HG02759 (cell line): ENCODE data around the gene JUN.

Experiments
- ATAC-seq: cut with Tn5 transposase; IDR thresholded peaks from one replicate; pipeline ENCODE4 v1.9.1; 2021; ENCODE audit warnings: mild to moderate bottlenecking, moderate library complexity; ENCODE audit not compliant: unreplicated experiment

The JUN gene

DNA sequence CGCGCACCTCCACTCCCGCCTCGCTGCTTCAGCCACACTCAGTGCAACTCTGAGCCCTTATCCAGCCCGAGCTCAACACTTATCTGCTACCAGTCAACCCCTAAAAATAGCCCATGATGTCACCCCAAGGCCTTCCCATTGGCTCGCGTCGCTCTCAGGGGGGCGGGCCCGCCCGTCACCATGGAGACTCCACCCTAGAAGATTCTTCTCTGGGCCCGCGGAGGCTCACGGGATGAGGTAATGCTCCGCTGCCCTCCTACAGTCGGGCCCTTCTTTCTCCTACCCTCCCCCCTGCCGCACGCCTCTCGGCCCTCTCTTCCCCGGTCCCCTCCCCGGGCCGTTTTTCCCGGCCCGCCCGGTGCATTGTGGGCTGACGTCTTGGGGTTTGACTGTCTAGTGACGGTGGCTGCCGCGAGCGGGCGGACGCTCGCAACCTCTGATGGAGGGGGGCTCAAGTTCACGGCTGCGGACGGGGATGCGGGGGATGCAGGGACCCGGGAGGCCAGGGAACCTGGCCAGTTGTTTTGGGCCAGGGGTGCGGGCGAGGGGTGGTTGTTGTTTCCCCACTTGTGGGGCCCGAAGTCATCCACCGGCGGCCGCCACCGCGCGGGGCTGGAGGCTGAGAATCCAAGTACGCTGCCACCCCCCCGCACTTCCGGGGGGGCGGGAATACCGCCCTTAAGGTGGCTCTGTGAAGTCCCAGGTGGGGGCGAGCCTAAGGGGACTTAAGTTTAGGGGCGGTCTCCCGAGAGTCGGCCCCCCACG lies at the start of gene JUN:
TSS of gene JUN (minus strand) at position 55 of the 765 bp plus-strand sequence. CDS start 977 bp downstream, outside the sequence.
- peak; percentile 79 for ATAC-seq

DNA sequence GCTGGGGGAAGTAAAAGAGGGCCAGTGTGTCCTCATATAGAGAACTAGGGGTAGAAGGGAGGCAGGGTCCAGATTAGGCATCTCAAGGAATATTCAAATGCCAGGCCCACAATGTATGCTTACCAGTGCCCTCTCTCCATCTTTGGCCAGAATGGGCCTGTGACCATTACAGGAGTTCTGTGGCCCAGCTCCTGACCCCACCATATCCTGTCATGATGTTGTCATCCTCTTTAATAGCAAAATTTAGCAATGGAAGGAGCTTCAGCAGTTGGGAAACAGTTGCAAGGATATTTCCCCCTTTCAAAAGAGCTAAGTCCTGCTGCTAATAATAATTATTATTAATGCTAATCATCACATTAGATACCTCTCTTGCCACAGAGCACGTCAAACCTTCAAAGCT lies 49.3 kb upstream of the JUN start:
- no peak for ATAC-seq

DNA sequence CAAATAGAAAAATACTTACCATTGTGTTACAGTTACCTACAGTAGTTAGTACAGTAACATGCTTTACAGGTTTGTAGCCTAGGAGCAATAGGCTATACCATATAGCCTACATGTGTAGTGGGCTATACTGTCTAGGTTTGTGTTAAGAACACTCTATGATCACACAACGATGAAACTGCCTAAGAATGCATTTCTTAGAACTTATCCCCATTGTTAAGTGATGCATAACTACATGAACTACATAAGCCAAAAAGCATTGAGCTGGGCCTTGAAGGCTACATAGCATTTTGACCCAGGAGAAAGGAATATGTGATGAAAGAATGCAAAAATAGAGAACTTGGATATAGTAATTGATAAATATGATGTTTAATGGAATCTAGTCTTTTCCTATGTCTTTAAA lies 46.4 kb upstream of the JUN start:
- ATAC-seq: no peak

DNA sequence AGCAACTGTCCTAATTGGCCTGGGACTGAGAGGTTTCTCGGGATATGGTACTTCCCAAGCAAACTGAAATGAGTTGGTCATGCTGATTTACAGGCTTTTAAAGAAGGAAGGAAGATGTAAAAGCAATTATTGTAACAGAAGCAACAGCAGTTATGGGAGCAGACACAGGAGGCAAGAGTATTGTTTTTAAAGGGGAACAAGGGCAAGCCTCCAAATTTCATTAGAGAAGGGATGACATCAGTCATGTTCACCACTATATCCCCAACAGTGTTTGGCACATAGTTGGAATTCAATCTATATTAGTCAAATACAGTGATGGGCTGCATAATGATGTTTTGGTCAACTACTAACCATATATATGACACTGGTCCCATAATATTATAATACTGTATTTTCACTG lies 46.0 kb upstream of the JUN start:
- ATAC-seq: no peak

DNA sequence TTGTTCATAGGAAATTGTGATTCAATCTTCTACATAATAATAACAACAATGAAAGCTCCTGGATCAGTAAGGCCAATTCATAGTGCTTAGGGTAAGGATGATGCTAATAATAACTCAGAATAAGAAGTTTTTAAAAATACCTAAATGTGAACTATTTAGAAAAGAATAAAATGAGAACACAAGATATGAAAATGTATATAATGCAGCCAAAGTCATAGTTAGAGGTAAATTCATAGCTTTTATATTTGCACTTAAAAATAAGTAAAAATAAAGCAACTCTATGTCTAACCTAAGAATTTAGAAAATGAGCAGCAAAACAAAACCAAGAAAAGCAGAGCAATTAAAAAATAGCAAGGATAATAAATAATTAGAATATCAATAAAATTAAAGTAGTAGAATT lies 43.5 kb upstream of the JUN start:
- no peak for ATAC-seq

DNA sequence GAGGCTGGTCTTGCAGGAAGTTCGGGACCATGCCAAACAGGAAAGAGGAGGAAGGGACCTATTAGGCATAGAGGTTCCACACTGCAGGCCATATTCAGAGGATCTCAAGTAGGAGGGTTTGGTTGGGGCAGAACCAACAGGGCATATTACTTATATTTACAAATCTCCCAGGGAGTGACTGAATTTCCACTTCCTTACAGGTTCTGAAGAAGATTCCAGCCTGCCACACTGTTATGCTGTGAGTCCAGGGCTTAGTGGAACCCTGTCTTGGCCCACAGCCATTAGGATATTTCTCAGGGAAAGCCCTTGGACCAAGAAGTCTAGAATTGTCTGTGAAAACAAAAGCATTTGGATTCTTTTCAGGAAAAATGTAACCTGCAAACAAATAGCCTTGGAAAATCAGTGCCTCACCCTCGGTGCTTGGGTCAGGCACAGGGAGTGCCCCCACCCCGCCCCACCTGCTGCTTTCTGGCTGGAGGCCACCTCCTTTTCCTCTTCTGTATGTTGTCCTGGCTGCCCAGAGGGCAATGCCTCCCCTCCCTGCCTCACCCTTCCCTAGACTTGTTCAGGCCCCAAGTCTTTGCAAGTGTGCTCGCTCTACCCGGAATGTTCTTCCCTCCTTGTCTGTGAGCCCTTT lies 41.0 kb upstream of the JUN start:
- no peak for ATAC-seq

DNA sequence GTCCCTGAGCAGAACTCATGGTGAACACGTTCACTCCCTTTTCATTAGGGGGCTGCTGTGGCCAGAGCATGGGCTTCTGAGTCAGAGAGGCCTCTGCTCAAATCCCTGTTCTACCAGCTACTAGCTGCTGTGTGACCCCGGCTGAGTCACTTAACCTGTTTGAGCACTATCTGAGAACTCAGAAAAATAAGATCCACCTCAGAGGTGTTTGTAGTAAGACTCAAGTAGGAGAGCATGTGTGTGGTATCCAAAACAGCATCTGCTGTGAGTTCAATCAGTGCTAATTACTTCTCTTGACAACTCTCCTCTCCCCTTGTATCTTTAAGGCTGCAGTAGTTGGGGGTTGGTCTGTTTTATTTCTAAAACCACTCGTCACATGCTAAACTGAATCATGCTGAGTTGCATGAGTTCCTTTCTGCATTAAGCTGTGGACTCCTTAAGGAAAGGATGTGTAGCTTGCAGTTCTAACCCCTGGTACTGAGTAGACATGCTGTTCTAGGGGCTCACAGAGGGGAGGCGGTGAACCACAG lies 39.7 kb upstream of the JUN start:
- ATAC-seq: no peak

DNA sequence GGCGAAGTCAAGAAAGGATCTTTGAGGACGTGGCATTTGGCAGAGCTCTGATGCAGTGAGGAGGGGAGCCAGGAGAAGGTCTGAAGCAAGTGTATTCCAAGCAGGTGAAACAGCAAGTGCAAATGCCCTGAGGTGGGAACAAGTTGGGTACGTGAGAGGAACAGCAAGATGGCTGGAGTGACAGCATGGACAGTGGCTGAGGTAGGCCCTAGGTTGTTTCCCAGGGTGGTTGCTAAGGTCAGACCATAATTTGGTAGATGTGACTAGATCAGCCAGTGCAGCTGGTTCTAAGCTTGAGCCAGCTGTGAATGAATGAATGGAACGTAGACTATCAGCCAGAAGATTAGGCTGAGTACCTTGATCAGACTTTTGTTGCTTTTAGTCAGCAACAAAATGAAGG lies 37.5 kb upstream of the JUN start:
- ATAC-seq: no peak

DNA sequence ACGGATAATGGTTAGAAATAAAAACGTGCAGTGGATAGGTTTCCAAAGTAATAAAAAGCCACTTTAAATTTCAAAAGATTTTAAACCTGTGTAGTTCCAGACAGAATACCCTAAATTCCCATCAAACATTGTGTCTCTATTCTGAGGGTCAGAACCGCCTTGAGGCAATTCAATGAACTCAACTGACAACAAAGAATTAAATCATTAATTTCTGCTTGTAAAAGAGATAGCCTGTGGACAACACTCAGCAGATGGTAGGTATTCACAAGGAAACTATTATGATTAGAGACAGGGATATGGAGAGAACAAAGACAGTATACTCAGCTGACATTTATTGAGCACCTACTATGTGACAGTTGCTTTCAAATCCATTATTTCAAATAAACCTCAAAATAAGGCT lies 35.1 kb upstream of the JUN start:
- no peak for ATAC-seq

DNA sequence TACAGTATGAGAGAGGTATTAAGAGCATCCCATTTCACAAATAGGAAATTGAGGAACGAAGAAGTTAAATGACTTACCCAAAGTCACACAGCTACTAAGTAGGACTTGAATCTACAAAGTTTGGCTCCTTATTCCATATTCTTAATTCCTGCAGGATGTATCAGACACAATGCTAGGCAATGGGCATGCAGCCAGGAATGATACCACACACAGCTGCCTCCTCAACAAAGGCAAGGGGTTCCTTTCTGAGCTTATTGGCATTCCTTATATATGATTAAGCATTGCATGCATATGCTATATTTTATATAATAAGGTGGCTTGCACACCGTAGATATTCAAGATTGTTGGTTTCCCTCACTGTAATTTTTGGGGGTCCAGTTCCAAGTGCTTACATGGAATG lies 34.2 kb upstream of the JUN start:
- ATAC-seq: no peak

DNA sequence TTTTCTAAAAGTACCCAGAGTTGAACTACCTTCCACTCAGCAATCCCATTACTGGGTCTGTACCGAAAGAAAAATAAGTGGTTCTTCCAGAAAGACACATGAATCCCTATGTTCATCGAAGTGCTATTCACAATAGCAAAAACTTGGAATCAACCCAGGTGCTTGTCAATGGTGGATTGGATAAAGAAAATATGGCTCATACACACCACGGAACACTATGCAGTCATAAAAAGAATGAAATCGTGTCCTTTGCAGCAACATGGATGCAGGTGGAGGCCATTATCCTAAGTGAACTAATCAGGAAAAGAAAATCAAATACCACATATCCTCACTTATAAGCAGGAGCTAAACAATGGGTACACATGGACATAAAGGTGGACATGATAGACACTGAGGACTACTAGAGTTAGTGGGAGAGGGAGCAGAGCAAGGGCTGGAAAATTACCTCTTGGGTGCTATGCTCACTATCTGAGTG lies 32.9 kb upstream of the JUN start:
- ATAC-seq: no peak

DNA sequence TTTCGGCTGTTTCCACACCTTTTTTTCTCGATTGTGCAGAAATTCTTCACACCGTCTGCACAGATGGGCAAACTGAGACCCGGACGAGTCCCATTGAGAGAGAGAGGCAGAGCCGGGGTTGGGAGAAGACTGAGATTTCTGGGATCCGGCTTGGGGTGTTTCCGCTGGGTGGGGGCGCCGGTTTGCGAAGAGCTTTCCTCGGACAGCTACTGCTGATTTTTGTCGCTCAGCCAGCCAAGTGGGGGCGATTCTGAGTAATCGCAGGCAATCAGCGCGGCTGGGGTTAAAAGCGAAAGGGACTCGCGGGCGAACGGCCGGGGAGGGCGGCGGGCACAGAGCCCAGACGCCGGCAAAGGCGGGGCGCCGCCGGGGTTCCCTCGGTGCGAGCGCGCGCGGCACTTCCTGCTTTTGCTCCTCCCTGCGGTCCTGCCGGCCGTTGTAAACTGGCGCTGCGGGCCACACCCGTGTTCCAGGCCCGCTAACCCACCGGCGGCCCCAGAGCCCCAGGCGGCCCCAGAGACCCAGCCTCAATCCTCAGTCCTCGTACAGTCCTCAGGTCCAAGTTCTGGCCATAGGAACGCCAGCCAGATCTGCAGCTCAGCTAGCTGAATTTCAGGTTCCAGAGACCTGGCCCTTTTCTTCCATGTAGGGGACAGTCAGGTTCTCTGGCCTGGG lies 32.4 kb upstream of the JUN start:
- peak; percentile 90 for ATAC-seq

DNA sequence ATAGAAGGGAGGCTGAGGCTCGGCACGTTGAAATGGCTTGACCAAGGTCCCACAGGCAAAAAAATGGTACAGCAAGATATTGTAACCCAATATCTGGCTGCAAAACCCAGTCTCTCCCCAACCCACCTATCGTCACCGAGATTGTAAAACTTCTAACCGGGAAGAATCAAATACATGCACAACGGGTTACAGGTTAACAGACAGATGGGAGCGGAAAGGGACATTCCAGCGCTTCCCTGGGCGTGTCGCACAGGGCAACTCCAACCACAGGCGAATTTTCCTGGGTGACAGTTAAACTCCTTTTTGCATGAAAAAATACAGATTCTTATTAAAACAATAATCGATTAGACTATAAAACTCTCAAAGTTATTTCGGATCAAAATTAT lies 31.8 kb upstream of the JUN start:
- ATAC-seq: peak; percentile 14

DNA sequence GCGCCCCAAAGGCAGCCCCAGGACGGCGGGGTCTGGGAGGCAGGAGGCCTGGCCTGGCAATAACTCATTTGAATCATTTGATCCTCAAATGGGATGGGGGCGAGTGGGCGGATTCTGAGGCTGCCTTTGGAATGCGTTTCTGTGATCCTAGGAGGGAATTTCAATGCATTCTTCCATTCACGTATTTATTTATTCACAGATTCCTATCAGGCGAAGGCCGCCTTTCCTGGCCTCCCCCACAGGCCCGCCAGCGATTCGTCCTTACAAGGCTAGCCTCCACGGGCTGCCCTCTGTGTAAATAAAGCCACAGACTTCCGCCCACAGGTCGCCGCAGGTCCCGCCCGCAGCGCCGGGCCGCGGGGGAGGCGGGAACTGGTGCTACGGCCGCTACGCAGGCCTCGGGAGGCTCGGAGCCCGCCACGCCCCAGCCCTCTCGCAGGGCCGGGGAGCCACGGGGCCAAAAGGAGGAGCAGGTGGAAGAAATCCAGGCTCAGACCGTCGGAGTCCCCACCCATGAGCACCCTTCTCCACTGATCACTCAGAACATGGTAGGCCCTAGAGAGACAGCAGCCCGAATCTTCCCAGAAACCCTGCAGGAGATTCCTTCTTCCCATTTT lies 31.3 kb upstream of the JUN start:
- ATAC-seq: peak; percentile 66

DNA sequence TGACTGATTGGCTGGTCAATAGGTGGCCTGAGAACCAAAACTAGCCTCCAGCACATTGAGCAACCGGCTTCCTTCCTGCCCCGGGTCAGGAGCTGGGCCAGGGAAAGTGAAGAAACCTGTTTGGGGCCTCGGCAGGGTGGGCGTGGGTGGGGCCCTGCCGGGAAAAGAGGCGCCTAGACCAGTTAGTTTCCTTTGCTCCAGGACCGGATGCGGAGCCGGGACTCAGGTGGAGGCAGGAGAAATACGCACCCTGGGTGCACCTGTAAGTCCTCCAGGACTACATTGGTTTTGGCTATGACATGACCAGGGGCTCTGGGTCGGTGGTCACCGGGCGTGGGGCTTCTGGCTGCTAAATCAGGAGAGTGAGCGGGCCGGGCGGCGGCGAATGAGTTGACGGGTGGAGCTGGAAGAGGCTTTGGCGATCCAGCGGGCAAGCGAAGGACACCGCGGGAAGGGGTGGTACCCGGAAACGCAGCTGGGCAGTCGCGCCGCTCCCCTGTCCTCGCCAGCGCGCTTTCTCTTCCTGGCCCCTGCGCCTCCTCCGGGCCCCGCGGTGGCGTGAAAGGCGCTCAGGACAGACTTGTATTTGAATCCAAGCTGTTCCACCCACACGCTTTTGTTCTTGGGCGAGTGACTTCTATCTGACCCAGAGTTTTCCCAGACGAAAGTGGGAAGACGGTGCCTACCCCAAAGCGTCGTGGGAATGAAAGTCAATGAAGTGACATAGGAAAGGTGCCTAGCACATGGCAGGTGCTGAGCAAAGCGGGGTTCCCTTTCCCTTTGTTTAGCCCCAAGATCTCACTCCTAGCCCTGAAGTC lies 30.6 kb upstream of the JUN start:
- ATAC-seq: no peak

DNA sequence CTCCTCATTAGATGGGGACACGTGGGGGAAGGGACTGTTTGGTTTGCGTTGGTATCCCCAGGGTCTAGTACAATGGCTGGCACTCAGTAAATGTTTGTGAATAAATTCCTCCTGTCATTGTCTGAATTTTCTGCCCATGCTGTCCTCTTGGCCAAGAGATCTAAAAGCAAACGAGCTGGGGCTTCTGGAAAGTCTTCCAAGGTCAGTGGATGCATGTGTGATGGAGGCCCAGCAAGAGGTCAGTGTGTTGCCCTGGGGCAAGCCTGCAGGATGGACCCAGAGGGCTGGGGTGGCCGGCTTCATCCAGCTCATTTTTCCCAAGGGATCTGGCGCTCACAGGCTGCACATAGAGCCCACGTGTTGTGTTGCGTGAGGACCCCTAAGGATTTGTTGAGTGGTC lies 30.0 kb upstream of the JUN start:
- no peak for ATAC-seq

DNA sequence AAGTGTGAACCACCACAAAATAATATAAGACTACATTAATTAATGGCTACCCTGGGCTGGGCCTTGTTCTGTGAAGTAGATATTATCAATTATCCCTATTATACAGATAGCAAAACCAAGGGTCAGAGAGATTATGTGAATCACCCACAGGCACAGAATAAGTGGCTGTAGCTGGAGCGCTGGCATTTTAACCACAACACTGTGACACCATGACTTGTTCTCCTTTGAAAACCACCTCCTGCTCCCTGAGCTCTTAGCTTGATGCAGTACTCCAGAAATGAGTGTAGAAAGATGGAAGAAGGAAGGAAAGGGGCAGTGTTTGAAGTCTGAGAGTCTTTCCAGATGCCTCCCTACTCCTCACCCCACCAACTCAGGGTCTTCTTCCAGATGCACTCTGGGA lies 29.5 kb upstream of the JUN start:
- ATAC-seq: no peak

DNA sequence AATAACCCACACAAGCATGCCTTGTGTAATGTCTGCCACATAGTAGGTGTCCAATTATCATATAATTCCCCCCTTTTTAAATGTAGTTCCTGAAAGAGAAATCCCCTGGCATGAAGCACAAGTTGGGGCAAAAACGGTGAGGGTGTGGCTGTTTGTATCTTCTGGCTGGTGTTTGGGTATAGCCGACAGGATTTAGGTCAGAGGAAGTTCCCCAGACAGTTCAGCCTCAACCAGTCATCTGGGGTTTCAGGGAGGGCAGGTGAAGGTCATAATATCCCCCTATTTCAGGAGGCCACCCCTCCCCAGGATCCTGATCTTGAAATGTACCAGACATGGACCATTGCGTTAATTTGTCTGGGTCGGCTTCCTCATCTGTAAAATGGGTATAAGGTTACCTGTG lies 29.1 kb upstream of the JUN start:
- ATAC-seq: no peak

DNA sequence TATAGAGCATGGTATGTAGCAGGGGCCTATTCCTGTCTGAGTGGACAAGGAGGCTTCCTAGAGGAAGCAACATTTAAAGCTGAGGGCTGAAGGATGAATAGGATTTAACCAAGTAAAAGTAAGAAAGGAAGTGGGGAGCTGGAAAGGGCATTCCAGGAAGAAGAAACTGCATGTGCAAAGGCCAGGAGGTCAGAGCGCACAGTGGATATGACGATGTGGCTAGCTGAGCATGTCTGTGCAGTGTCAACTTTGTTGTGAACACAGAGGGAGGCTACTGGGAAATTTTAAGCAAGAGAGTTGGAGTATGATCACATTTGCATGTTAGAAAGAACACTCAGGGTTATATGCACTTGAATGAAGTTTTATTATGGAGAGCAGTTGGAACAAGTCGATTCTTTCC lies 28.6 kb upstream of the JUN start:
- ATAC-seq: no peak

DNA sequence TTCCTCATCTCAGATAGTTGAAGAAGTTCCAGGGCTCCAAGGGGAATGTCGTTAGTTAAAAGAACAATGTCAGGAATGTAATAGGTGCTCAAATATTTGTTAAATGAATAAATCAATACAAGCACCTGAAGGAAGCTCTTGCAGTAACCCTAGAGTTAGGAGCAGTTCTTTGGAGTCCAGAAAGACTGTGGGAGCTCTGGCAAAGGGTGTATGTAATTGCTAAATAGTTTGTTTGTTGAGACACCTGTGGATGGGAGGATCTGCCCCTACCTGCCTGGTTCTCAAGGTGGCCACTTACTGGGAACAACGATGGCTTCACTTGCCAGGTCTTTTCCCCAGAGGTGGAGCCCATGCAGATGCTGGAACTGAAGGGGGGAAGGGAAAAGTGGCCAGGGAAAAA lies 27.5 kb upstream of the JUN start:
- no peak for ATAC-seq
